ENCODE data around the gene ERBB4.

The ERBB4 gene

DNA sequence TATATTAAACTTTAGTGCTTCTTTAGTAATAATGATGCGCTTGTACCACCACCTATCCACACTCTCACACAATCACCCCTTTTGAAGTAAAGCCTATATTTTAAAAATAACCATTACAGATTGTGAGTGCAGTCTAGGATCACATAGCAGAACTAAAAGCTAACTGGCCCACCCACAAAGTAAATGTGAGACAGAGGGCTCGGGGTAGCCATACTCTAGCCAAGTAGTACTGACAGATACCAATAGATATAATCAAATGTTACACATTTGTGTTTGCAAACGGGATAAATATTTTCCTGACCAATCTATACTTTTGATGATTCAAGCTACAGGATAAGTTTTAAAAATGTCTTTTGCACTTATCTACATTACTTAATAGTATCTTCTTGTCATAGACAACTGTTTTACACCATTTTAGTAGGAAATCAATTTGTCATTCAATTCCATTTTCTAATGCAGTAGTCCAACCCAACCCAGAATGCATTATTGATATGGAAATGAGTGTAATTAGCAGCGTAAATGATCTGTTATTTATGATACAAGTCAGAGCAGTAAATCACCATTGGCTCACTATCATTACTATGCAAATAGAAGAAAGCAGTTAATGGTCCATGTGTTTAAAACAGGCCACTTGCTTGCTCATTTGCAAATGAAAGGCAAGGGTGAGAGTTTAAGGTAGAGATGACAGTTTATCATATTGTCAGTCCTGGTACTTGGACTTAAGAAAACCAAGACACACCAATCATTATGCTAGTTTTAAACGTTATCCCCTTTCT is 111.8 kb downstream of the ERBB4 start:
- DNase-seq, result no peak

DNA sequence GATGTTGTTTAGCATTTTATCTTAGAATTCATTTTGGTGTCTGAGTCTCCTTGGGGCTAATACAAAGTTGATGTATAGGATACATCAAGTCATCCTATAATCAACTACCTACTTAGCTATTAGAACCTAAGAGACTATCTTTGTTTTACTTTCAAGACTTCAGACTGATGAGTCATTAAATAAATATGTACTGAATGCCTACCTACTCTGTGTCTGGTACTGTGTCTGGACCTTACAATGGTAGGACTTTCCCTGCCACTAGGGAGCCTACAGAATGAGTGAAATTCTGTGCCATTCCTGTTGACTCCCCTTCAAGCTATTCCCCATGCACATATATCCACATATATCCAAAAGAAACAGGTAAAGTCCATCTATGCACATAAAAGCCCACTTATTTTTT is 114.5 kb downstream of the ERBB4 start:
- no peak for DNase-seq

DNA sequence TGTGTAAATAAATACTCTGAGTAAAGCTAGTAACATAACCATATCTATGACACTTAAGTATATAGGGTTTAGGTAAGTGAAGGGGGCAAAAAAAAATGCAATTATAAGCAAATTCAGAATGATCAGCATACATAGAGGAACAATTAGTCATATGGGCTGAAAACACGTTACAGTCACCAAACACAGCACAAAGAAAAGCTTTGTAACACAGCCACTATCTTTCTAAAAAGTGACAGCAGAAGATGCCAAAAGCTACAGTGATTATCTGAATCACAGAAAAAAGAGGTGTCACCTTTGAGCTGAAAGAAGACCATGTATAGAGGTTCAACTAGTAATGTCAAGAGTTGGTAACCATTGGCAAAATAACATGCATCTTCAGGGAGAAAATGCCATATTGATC is 115.5 kb downstream of the ERBB4 start:
- DNase-seq, result no peak

DNA sequence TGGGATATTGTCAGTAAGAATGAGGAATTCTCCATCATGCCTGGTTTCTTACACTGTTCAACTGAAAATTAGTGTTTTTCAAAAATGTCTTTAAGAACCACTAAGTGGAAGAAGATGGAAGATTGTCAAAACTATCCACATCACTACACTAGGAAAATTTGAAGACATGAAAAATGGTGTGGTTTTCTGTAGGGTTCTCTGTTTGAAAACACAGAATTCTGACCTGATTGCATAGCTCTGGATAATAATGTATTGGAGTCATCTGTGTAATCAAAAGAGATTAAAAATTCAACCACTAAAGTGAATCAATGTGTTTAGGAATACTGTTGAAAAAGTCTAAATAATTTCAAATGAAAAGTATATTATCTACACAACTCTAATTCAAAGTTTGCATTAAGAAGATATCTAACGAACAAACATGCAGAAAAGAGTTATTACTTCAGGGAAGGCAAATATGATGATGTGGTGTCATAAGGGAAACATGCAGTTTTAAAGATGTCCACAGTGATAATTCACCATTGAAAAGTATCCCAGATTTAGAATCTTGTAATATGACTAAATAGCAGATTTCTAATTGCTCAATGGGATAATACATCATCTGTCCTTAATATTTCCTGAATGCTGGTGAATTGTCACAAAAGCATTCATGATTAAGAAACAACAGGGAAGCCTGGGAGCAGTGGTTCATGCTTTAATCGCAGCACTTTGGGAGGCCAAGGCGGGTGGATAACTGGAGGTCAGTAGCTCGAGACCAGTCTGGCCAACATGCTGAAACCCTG is 116.9 kb downstream of the ERBB4 start:
- no peak for DNase-seq

- DNase-seq, result no peak
Measured at GRCh38 chr2:212416086-212416485, 122.5 kb downstream of the ERBB4 start.

- DNase-seq, result no peak
Measured at GRCh38 chr2:212414767-212415211, 123.8 kb downstream of the ERBB4 start.

GRCh38 chr2:212409560-212409959 is 129.0 kb downstream of the ERBB4 start:
- no peak for DNase-seq

- no peak for DNase-seq
Measured at GRCh38 chr2:212408524-212408923, 130.1 kb downstream of the ERBB4 start.

DNA sequence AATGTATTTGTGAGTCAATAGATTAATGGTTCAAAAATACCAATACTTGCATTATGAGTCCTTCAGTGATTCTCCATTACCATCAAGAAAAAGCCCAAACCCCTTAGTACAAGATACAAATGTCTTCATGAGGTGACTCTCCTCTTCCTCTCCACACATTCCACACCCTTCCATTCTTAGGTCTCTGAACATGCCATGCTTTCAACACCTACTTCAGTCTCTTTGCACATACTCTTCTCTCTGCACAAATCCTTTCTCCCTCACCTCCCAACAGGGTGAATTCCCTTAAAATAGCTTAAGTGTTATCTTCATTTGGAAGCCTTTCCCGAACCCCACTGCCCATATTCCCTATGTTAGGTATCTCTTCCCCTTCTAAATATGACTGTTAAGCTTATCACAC is 131.9 kb downstream of the ERBB4 start:
- no peak for DNase-seq

DNA sequence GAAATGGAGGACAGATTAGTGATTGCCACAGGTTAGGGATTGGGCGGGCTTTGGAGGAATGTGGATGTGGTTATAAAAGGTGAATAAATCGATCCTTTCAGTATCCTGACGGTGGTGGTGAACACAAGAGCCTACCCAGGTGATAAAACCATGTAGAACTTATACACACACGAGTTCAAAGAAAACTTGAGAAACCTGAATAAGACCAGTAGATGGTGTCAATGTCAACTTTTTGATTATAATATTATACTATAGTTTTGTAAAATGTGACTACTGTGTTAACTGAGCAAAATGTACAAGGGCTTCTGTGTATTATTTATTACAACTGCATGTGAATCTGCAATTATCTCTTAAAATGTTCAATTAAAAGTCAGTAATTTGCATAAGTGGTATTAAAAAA is 136.3 kb downstream of the ERBB4 start:
- no peak for DNase-seq

GRCh38 chr2:212398316-212398715 is 140.3 kb downstream of the ERBB4 start:
- DNase-seq, result no peak

DNA sequence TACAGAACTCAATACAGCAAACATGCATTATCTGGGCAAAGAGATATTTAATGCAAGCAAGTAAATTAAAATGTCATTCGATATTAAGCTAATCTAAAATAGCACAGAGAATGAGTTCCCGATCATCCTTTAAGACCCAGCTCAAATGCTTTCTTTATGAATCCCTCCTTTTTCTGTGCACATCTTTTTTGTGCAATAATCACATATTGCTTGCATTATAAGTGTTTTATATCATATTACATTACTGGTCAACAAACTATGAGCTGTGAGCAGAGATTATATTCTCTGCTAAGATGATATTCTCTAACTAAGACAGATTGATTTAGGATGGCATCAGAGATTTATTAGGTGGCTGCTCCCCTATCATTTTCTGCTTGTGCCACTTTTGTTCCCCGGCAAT is 146.1 kb downstream of the ERBB4 start:
- no peak for DNase-seq

DNA sequence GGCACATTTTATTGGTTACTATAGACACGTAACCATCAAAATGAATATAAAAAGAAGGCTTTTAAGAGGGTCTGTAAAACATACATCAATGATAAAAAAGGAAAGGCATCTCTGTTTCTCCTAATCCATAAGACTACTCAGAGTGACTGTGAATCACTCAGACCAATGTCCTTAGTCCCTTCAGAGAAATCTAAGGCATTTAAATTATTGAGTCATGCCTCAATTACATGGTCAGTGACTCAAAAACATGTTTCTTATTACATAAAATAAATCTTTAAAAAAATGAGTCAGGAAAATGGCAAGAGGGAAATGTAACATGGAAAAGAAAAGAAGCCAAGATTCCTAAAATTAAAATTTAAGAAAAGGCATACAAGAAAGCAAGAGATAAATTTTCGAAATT is 146.6 kb downstream of the ERBB4 start:
- no peak for DNase-seq

GRCh38 chr2:212387146-212387545 is 151.5 kb downstream of the ERBB4 start:
- DNase-seq, result no peak

- DNase-seq, result no peak
Measured at GRCh38 chr2:212385241-212385640, 153.4 kb downstream of the ERBB4 start.

DNA sequence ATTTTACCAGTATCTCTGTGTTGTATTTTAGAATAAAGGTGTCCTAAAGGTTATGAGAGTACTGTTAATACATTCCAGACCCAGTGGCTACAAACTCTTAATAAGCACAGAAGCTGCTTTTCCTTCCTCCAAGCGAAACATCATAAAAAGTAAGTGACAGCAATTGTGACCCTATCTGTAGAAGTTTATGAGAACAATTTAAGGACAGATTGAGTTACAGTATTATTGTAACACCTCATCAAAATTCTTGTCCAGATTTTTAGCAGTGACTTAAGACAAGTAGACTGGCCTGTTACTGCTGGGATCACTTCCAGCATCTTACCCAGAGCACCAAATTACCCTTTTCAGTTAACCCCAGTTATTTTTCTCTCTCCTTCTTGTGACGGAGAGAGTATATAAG is 154.6 kb downstream of the ERBB4 start:
- DNase-seq, result no peak

DNA sequence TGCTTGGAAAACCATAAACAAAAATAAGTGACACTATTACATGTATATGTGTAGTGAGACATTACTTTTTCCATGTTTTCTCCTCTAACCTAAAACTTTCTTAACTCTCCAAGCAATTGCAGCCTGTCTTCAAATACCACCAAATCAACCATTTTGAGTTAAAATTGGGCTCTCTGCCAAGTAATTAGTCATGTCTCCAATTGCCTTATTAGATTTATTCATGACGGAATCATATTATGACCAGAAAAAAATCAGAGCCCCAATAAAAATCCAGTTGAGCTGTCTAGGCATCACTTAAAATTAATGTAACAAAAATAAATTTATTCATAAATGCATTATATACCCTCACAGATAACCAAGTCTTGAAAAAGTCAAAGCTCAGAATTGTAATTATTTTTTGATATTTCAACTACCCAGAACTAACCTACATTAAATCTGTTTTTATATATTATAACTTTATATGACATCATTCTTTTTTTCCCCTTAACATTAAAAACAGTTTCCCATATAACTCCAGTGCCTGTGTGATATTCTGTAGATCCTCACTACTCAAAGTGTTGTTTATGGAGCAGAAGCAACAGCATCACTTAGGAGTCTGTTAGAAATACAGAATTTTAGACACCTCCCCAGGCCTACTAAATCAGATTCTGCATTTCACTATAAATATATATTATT is 157.0 kb downstream of the ERBB4 start:
- DNase-seq, result no peak

- no peak for DNase-seq
Measured at GRCh38 chr2:212379103-212379502, 159.5 kb downstream of the ERBB4 start.

DNA sequence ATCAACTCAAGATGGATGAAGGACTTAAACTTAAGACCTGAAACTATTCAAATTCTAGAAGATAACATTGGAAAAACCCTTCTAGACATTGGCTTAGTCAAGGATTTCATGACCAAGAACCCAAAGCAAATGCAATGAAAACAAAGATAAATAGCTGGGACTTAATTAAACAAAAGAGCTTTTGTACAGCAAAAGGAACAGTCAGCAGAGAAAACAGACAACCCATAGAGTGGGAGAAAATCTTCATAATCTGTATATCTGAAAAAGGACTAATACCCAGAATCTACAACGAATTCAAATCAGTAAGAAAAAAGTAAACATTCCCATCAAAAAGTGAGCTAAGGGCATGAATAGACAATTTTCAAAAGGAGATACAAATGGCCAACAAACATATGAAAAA is 171.2 kb downstream of the ERBB4 start:
- DNase-seq, result no peak

- DNase-seq, result no peak
Measured at GRCh38 chr2:212364112-212364985, 174.3 kb downstream of the ERBB4 start.

DNA sequence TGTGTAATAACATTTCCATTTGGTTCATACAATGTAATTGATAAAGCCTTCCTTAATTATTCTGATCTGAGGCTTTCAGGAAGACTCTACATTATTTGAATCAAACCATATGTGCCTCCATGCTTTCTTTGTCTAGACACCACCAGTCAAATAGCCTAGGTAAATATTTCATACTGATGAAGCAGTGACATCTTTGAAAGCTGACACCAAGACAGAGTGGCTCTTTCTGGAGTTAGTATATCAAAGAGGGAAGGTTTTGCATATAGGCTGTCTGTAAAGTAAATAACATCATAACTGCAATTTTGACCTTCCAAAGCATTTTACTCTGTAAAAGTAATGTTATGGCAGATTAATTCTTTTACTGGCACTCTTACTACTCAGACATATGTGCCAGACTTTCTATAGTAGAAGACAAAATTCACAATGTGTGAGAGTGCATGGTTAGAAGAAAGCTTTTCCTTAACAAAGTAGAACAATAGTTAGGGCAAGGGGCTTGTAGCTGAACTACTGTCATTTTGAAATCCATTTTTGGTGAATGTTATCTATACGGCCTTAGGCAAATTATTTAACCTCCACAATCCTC is 177.3 kb downstream of the ERBB4 start:
- no peak for DNase-seq

DNA sequence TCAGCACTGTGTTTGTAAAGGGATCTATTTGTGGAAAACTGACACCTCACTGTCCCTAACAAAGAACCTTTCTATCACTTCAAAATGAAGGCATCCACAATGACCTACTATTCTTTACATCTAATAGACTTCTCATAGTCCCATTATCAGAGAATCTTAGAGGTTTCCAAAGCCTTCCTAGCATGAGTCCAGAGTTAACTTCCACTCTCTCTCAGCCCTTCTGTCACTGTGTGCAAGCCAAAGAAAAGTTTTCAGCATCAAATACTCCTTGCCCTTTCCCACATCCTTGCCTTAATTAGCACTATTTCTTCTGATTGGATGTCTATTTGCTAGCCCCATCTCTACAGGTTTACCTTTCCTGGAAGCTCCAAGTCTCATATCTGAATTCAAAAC is 178.5 kb downstream of the ERBB4 start:
- no peak for DNase-seq
